GM21447 (cell line): ENCODE data around the gene LIAS.
"Not testable (repeated sequence)": the region's sequence is repeated elsewhere in the genome, so short reads cannot be mapped to it uniquely, and the experiment has no call there.

Experiments
- ATAC-seq: cut with Tn5 transposase; IDR thresholded peaks from one replicate; pipeline ENCODE4 v1.9.1; 2021; ENCODE audit not compliant: unreplicated experiment

Gene LIAS

DNA sequence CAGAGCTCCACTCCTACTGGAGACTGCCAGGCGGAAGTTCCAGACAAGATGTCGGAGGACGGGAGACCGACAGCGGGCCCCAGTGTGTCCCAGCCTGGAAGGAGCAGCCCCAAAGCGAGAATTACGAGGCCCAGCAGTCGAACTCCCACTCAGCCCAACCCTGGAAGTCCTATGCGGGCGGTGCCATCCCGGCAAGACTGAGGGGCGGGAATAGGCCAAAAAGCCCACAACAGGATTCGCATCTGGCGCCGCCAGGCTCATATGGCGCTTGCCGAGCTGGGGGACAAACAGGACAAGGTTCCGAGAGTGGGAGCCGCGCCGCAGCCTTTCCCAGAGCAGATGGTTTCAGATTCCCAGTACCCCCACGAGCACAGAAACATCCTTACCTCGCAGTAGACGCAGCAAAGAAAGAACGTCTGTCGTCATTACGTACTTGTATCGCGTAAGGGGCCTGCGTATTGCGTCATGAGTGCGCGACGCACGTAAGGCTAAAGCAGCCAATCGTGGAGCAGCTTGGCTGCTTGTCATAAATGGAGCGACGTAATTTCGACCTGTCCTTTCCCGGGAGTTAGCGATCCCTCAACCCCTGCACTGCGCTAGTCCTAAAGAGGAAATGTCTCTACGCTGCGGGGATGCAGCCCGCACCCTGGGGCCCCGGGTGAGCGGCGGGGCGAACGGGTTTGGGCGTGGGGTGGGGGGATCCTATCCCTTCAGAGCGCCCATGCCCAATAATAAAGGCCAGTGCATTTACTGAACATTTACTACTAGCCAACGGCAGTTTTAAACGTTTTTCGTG lies at the start of gene LIAS, which contains the start of gene RPL9:
Gene LIAS, plus strand, starts transcription at position 552 of the 796 bp plus-strand sequence. Its CDS starts 62 bp downstream, at position 614.
Gene RPL9, minus strand, starts transcription at position 418 of the 796 bp plus-strand sequence. CDS start 483 bp downstream, outside the sequence.
- ATAC-seq = peak; percentile 85

DNA sequence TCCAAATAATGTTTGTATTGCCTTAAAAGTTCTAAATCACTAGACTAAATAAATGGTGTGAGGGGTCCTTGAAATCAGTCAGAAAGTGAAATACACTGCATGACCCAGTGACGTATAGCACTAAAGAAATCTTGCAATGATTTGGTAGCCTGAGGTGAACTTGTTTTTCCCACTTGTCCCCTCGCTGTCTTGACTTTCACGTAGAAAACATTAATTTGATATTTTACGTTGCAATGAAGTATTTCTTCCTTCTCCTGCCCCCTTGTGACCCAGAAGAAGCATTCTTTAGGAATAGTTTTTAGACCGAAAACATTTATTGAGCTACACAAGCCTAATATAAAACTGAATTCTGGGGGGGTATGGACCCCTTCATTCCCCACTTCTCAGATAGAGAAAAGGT lies 48.4 kb upstream of the LIAS start:
- no peak for ATAC-seq

DNA sequence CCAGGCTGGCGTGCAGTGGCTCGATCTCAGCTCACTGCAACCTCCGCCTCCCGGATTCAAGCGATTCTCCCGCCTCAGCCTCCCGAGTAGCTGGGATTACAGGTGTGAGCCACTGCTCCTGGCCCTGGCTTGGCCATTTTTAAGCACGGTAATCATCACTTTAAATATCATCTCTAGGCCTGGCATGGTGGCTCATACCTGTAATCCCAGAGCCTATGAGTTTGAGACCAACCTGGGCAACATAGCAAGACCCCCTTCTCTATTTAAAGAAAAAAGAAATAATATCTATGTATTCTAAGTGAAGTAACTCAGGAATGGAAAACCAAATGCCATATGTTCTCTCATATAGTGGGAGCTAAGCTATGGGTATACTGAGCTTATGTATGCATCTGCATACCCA lies 47.3 kb upstream of the LIAS start:
- not testable (repeated sequence) for ATAC-seq

DNA sequence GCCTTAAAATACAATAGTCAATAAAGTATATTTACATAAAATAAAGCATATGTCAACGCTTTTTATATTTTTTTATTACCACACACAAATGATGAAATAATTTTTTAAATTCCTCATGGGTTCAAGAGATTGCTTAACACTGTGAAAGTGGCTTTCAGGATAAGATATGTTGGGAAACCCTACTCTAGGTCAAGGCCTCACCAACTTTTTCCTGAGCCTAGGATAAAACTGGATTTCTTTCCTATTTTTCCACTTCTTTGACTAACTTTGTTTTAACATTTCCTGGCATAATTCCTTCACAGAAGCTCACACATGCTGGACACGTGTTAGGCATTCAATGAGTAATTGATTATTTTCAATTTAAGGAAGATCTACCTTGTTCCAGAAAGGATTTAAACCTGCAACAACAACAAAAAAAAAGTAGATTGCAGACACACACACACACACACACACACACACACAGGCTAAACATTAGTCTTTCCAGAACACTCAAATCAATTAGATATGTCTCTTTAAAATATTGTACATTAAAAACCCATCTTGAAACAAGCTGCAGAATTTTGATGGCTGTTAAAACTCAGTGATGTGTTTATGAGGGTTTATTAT lies 43.1 kb upstream of the LIAS start:
- ATAC-seq = no peak

DNA sequence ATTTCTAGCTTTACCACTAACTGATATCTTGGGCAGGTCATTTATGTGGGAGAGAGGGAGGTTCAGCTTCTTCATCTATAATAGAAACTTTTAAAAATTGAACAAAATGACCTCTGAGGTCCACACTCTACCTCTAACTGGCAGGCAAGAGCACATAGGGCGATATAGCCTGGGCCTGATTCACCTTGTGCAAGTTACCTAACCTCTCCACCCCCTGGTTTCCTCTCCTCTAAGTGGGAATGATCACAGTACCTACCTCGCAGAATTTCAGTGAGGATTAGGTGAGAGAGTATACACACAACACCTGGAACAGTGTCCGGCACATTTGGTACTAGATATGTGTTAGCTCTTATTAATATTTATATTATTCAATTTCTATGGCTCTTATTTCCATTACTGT lies 36.6 kb upstream of the LIAS start:
- ATAC-seq = no peak

DNA sequence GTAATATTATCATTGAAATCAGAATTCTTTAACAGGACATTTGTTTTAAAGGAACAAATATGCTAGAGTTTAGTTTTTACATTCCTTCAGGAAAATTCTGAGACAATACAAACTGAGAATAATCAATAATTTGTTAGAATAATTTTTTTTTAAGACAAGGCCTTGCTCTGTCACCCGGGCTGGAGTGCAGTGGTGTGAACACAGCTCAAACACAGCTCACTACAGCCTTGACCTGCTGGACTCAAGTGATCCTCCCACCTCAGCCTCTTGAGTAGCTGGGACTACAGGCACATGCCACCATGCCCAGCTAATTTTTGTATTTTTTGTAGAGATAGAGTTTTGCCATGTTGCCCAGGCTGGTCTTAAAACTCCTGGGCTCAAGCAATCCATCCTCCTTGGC lies 33.6 kb upstream of the LIAS start:
- ATAC-seq = not testable (repeated sequence)

DNA sequence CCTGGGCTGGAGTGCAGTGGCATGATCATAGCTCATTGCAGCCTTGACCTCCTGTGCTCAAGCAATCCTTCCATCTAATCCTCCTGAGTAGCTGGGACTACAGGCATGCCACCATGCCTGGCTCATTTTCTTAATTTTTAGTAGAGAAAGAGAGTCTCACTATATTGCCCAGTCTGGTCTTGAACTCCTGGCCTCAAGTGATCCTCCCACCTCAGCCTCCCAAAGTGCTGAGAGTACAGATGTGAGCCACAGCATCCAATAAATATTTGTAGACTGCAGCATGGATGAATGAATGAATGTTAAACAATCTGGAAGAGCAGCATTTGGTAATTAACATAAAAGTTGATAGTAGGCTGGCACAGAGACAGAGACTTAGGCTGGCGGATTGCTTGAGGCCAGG lies 32.1 kb upstream of the LIAS start:
- ATAC-seq = no peak

DNA sequence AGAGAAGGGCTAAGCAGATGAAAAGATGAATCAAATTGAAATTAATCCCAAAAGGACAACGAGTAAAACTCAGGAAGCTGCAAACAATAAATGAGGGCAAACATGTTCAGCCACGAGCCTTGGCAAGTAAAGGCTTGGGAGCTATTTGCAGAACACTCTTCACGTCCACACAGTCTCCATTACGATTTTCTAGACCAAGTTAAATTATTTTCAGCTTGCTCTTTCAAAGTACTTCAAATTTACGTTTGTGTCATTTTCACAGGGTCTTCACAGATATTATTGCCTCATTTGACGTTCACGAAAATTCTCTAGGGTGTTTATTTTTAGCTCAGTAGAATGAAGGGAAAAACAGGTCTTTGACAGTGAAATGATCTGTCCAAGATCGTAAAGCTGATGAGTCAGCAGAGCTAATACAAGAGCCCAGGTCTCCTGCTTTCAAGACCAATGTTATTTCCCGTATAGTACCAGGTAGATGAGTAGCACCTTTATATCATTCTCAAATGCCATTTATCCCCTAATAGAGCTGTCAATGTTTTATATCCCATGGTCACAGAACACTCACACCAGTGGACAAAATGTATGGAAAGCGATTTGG lies 31.2 kb upstream of the LIAS start:
- ATAC-seq = no peak

DNA sequence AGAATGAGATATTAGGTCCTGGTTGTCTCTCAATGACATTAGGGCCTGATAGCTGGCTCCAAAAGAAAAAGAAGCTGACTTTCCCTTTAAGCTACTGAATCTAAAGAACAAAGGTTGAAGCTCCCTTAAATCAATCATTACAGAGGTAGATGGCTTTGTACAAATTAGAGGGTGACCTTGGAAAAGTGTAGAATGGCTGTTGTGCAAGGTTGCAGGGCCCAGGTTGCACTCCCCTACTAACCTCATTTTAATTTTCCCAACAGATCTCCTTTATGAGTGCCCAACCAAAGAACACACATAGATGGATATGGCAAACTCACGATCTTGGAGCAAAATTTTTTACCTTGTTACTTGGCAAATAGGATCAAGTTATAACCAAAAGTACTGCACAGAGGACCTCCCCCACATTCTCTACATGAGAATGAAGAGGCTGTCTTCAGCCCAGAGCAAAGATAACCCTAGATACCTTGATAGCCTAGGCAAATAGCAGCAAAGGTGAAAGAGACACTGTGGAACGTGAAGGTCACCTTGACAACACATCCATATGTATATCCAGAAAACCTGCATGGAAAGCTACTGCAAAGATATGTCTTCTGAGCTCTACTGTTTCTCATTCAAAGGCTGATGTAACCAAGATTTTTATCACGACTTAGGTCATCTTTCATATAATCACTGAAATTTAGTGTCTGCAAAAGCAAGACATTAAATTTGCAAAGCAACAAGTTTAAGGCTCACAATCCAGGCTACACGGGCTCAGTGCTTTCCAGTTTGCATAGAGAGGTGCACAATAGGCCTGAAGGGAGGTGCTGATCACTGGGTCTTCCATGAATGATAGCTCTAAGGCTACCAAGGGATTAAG lies 29.2 kb upstream of the LIAS start:
- no peak for ATAC-seq

DNA sequence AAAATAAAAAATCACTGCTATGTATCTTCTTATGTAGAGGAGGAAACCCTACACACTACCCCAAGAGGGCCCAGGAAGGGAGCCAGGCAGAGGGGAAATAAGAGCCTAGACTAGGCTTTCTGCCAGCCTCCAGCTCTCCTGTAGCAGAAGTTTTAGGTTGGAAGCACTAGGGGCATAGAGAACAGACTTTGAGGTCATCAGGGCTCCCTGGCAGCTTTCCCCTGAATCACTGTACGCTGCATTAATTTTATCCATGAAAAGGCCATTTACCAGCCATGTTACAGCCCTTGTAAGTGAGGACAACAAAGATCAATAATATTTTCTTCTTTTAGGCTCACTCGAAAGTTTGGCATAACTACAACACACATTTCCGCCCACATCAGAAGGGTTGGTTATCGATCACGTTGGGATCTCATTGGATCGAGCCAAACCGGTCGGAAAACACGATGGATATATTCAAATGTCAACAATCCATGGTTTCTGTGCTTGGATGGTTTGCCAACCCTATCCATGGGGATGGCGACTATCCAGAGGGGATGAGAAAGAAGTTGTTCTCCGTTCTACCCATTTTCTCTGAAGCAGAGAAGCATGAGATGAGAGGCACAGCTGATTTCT lies 24.9 kb upstream of the LIAS start:
- no peak for ATAC-seq

DNA sequence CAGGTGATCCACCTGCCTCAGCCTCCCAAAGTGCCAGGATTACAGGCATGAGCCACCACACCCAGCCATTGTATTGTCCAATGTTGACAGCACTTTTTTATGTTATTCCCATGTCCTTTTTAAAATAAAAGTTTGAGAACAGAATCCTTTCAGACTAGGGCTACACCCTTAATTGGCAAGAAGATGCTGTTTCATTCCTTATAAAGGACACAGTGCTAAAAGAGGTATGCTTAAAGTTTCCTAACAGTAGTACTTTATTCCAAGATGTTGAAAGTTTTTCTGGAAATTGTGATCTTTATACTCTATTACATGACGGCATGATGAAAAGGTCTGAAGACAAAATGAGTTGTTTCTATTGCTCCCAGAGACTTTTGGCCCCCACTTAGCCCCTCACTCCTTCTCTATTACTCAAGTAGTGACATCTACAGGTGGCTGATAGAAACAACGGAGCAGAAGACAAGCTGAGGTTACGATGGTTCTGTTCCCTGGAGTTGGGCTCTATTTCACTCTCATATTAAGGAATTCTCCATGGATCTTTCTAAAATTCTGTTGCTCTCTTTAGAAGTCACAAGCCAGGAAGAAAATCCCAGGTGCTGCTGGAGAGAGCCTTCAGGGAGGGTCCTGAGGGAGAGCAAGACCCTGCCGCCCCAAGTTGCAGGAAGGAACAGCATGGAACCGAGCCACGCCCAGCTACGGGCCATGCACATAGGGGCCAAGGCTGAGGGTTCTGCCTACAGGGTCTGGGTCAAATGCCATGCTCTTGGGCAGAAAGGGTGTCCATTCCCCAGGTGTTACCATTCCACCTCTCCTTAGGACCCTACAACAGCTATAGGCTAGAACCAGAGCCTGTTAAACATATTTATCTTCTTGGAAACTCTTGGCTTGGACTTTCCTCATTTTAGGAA lies 22.9 kb upstream of the LIAS start:
- no peak for ATAC-seq

DNA sequence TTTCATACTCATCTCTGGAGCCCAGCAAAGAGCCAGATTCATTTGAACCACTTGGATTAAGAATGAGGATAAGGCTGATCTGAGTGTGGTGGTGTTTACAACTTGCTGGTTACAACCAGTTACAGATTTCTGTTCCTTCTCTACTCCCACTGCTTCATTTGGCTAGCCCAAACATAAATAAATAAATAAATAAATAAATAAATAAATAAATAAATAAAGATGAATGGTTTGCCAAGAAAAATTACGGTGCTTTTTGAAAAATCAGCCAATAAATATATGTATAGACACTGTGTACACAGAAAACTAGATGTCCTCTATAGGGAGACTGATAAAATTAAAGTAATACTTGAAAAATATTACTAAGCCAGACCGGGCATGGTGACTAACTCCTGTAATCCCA lies 17.3 kb upstream of the LIAS start:
- no peak for ATAC-seq

DNA sequence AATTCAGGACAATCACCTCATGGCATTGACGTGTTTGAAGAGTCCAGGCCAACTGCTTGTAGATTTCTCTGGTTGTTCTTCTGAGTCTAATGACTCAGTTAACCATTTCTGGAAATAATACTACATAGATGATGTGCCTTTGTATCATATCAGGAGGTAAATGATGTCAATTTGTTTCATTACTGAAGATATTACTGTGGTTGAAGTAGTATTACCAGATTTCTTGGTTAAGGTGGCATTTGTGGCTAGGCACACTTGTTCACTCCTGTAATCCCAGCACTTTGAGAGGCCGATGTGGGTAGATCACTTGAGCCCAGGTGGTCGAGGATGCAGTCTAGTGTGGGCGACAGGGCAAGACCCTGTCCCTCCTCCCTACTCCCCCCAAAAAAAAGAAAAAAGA lies 15.9 kb upstream of the LIAS start:
- ATAC-seq = no peak

DNA sequence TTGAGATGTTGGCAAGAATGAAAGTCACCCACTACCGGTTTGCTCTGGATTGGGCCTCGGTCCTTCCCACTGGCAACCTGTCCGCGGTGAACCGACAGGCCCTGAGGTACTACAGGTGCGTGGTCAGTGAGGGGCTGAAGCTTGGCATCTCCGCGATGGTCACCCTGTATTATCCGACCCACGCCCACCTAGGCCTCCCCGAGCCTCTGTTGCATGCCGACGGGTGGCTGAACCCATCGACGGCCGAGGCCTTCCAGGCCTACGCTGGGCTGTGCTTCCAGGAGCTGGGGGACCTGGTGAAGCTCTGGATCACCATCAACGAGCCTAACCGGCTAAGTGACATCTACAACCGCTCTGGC lies 12.4 kb upstream of the LIAS start:
- ATAC-seq = no peak

DNA sequence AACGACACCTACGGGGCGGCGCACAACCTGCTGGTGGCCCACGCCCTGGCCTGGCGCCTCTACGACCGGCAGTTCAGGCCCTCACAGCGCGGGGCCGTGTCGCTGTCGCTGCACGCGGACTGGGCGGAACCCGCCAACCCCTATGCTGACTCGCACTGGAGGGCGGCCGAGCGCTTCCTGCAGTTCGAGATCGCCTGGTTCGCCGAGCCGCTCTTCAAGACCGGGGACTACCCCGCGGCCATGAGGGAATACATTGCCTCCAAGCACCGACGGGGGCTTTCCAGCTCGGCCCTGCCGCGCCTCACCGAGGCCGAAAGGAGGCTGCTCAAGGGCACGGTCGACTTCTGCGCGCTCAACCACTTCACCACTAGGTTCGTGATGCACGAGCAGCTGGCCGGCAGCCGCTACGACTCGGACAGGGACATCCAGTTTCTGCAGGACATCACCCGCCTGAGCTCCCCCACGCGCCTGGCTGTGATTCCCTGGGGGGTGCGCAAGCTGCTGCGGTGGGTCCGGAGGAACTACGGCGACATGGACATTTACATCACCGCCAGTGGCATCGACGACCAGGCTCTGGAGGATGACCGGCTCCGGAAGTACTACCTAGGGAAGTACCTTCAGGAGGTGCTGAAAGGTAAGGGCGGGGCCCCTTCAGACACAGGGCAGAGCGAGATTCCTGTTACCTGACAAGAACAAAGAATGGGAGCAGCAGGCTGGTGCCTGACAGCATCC lies 11.8 kb upstream of the LIAS start:
- ATAC-seq = peak; percentile 87

DNA sequence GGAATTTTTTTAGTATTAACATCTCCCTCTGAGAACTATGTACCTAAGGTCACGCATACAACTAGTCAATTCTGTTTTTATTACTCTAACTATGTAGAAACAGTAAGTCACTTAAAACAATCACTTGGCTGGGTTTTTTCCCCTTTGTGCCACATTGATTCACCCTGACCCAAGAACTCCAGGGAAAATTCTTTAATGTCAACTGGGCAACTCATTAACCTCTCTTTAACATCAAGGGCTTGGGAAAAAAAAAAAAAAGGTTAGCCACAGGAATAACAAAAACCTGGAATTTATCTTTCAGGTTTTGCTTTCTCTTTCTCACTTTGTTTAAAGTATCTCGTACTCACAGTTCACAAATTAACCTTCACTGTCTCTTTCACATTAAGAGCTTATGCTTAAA lies 8.2 kb upstream of the LIAS start:
- no peak for ATAC-seq

DNA sequence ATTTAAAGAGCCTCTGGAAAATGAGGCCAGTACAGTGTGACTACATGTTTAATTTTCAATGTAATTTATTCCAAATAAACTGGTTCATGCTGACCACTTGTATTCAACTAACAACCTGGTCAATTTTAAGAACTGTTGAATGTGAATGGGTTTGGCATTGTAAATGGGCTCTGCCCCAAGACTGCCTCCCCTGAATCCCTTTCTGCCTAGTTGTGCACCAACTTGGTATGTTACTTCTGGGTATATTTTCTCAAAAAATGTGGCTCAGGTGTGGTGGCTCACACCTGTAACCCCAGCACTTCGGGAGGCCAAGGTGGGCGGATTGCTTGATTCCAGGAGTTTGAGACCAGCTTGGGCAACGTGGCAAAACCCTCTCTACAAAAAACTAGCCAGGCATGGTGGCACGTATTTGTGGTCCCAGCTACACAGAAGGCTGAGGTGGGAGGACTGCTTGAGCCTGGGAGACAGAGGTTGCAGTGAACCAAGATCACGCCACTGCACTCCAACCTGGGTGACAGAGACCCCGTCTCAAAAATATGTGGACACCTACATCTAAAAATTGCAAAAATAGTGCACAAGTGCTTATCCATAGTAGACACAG lies 7.3 kb upstream of the LIAS start:
- no peak for ATAC-seq

DNA sequence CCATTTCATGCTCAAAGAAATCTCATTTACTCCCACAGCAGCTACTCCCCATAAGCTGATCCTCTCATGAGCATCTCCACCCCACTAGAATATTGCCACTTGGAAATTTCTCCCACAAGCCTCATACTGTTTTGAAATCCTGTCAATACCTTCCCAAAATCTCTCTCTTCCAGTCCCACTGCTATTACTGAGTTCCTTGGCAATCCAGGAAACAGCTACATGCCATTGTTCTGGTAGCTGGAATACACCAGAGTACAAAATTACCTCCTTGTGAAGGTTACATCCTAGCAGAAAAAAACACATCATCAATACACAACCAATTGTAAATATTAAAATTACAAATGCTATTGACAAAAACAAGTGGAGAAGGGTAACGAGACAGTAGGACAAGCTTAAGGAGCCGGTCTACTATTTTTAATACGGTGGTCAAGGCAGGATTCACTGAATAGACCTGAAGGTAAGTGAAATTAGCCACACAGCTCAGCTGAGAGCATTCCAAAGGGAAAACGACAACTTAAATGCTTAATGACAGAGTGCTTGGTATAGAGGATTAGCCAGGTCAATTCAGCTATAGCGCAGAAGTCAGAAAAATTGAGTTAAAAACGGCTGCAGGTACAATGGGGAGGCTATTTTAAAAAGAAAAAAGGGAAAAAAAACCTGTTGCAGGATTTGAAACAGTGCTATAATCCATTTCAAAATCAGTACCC lies 6.5 kb upstream of the LIAS start:
- no peak for ATAC-seq
